ENCODE data around the gene EYA3. TPM values are rescaled to one million over a fixed set of nuclear protein-coding genes. Genes with fewer than 3 reads are reported as not detected.

The EYA3 gene
- total and polyA plus RNA-seq, 7 donors: 3.6 to 15.3 (median 13.1) TPM

GRCh38 chr1:28129150-28129549 is 40.7 kb upstream of the EYA3 start:
- WGBS, 3 donors: 33 to 57% (median 42%) methylated on average over 1 of the region's 1 CpG
- Histone ChIP-seq H3K27me3 (ENCODE audit: insufficient read depth in 3 of 3, low read length in 2 of 3) (peaks cover 0 to 1% (median 0%) of the 10 kb centered on the region in 3 donors), H3K36me3 (ENCODE audit: insufficient read depth in 1 of 2, low read depth in 1 of 2) (no peaks in the 10 kb centered on the region), H3K27ac (no peak overlapping the region), H3K4me3 (no peak overlapping the region), H3K4me1 (no peaks in the 10 kb centered on the region), H3K9me3 (no peaks in the 10 kb centered on the region)
- intact Hi-C loops (cut with DNase I): no loop called here
- DNase-seq: no peak
- TF ChIP-seq CTCF (IDR thresholded peaks at IDR 0.05): no peak
- no peak for ATAC-seq

GRCh38 chr1:28127617-28128257 is 39.3 kb upstream of the EYA3 start:
- DNase-seq (no peak), ATAC-seq (no peak)
- Histone ChIP-seq H3K27me3 (ENCODE audit: insufficient read depth in 3 of 3, low read length in 2 of 3) (peaks cover 0 to 1% (median 0%) of the 10 kb centered on the region in 3 donors), H3K36me3 (ENCODE audit: insufficient read depth in 1 of 2, low read depth in 1 of 2) (no peaks in the 10 kb centered on the region), H3K9me3 (no peaks in the 10 kb centered on the region), H3K4me1 (no peaks in the 10 kb centered on the region), H3K27ac (no peak overlapping the region), H3K4me3 (no peak overlapping the region)
- intact Hi-C loops (cut with DNase I): no loop called here
- WGBS, 3 donors: 56 to 82% (median 65%) methylated on average over 3 of the region's 3 CpGs
- no peak for TF ChIP-seq CTCF (IDR thresholded peaks at IDR 0.05)

- H3K4me1 ChIP-seq: no peaks in the 10 kb centered on the region
- no peak for TF ChIP-seq CTCF (IDR thresholded peaks at IDR 0.05)
- H3K27ac ChIP-seq: no peak overlapping the region
- H3K4me3 ChIP-seq: no peak overlapping the region
- H3K27me3 ChIP-seq (ENCODE audit: insufficient read depth in 3 of 3, low read length in 2 of 3): peaks cover 0 to 1% (median 0%) of the 10 kb centered on the region in 3 donors
- DNase-seq (no peak), ATAC-seq (no peak)
- no peaks in the 10 kb centered on the region for H3K36me3 ChIP-seq (ENCODE audit: insufficient read depth in 1 of 2, low read depth in 1 of 2)
- 74 to 77% (median 75%) methylated on average over 5 of the region's 5 CpGs for WGBS, 3 donors
- no peaks in the 10 kb centered on the region for H3K9me3 ChIP-seq
- intact Hi-C loops (cut with DNase I): no loop called here
These were observed 38.5 kb upstream of the EYA3 start for GRCh38 chr1:28126783-28127490.

GRCh38 chr1:28126212-28126611 is 37.8 kb upstream of the EYA3 start:
- 61 to 79% (median 69%) methylated on average over 3 of the region's 3 CpGs for WGBS, 3 donors
- no peaks in the 10 kb centered on the region for H3K4me1 ChIP-seq
- no peaks in the 10 kb centered on the region for H3K36me3 ChIP-seq (ENCODE audit: insufficient read depth in 1 of 2, low read depth in 1 of 2)
- DNase-seq (no peak), ATAC-seq (no peak)
- no peaks in the 10 kb centered on the region for H3K9me3 ChIP-seq
- no peak overlapping the region for H3K27ac ChIP-seq
- intact Hi-C loops (cut with DNase I): no loop called here
- no peak for TF ChIP-seq CTCF (IDR thresholded peaks at IDR 0.05)
- peaks cover 0 to 1% (median 0%) of the 10 kb centered on the region in 3 donors for H3K27me3 ChIP-seq (ENCODE audit: insufficient read depth in 3 of 3, low read length in 2 of 3)
- no peak overlapping the region for H3K4me3 ChIP-seq

Measured in psoas muscle (tissue), 8 donors.